Neutrophil (primary cell): ENCODE data around the gene SOCS1.
"Not testable (repeated sequence)": the region's sequence is repeated elsewhere in the genome, so short reads cannot be mapped to it uniquely, and the experiment has no call there.

Source experiments
- H3K27ac ChIP-seq: fragments of 200-600 bp; sonication (generic); 2 replicates; pipeline ENCODE4 v1.5.1; 2016; ENCODE audit warnings: mild to moderate bottlenecking, moderate library complexity
- H3K27me3 ChIP-seq: fragments of 200-600 bp; sonication (generic); 2 replicates; pipeline ENCODE4 v1.6.0; 2016; ENCODE audit warnings: mild to moderate bottlenecking
- H3K36me3 ChIP-seq: fragments of 200-600 bp; sonication (generic); 2 replicates; pipeline ENCODE4 v1.5.1; 2017
- H3K4me1 ChIP-seq, 2 experiments: fragments of 200-600 bp in 1 of 2; sonication (generic) in 1 of 2; 1 replicate in 1 of 2; 2 replicates in 1 of 2; pipeline versions ENCODE4 v1.5.1 to v1.6.1; 2013 to 2016; ENCODE audit warnings: low read depth in 1 of 2, low read length in 1 of 2, mild to moderate bottlenecking in 1 of 2, moderate library complexity in 1 of 2; ENCODE audit not compliant: control insufficient read depth in 1 of 2, insufficient read depth in 1 of 2
- H3K4me3 ChIP-seq, 2 experiments: fragments of 200-600 bp in 1 of 2; sonication (generic) in 1 of 2; 1 replicate in 1 of 2; 2 replicates in 1 of 2; pipeline ENCODE4 v1.5.1; 2013 to 2016; ENCODE audit warnings: low read depth in 1 of 2, low read length in 1 of 2, mild to moderate bottlenecking in 1 of 2, moderate library complexity in 1 of 2
- H3K9me3 ChIP-seq: fragments of 200-600 bp; sonication (generic); 2 replicates; pipeline ENCODE4 v1.5.1; 2016
- CTCF ChIP-seq: fragments of 200-600 bp; sonication (generic); IDR thresholded peaks from 2 replicates; pipeline ENCODE4 v1.5.1; 2016; ENCODE audit warnings: antibody characterized with exemption

Gene SOCS1

GRCh38 chr16:11296351-11296705 lies 40.3 kb upstream of the SOCS1 start:
- H3K4me1 ChIP-seq: peaks cover 11 to 13% of the 10 kb centered on the region in 2 experiments
- no peaks in the 10 kb centered on the region for H3K27me3 ChIP-seq
- H3K27ac ChIP-seq: no peak overlapping the region
- TF ChIP-seq CTCF: no peak
- no peaks in the 10 kb centered on the region for H3K36me3 ChIP-seq
- H3K9me3 ChIP-seq: no peaks in the 10 kb centered on the region
- no peak overlapping the region for H3K4me3 ChIP-seq

GRCh38 chr16:11295672-11296071 lies 39.7 kb upstream of the SOCS1 start:
- no peak overlapping the region for H3K27ac ChIP-seq
- no peak for TF ChIP-seq CTCF
- no peaks in the 10 kb centered on the region for H3K9me3 ChIP-seq
- no peak overlapping the region for H3K4me3 ChIP-seq
- no peaks in the 10 kb centered on the region for H3K27me3 ChIP-seq
- peaks cover 11 to 13% of the 10 kb centered on the region in 2 experiments for H3K4me1 ChIP-seq
- no peaks in the 10 kb centered on the region for H3K36me3 ChIP-seq

DNA sequence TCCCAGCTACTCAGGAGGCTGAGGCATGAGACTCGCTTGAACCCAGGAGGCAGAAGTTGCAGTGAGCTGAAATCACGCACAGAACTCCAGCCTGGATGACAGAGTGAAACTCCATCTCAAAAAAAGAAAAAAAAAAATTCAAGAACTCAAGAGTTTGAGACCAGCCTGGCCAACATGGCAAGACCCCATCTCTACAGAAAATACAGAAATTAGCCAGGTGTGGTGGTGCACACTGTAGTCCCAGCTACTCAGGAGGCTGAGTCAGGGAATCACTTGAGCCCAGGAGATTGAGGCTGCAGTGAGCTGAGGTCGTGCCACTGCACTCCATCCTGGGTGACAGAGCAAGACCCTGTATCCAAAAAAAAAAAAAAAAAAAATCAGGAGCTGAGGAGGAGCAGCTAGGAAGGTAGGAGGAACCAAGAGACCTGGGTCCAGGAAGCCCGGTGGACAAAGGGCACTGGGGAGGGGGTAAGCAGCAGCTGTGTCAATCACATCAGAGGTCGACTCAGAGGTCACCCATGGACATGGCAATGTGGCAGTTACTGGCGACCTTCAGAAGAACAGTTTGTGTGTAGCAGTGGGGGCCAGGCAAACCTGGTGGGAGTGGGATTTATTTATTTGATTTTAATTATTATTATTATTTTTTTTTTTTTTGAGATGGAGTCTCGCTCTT lies 36.2 kb upstream of the SOCS1 start:
- no peak for TF ChIP-seq CTCF
- Histone ChIP-seq H3K9me3 (no peaks in the 10 kb centered on the region), H3K27me3 (no peaks in the 10 kb centered on the region), H3K4me3 (no peak overlapping the region), H3K4me1 (peaks cover 3 to 5% of the 10 kb centered on the region in 2 experiments), H3K27ac (no peak overlapping the region), H3K36me3 (no peaks in the 10 kb centered on the region)

- H3K4me3 ChIP-seq: no peak overlapping the region
- no peak for TF ChIP-seq CTCF
- no peaks in the 10 kb centered on the region for H3K36me3 ChIP-seq
- no peak overlapping the region for H3K27ac ChIP-seq
- H3K9me3 ChIP-seq: no peaks in the 10 kb centered on the region
- no peaks in the 10 kb centered on the region for H3K27me3 ChIP-seq
- no peaks in the 10 kb centered on the region for H3K4me1 ChIP-seq
These were observed 35.2 kb upstream of the SOCS1 start for GRCh38 chr16:11291091-11291703.

DNA sequence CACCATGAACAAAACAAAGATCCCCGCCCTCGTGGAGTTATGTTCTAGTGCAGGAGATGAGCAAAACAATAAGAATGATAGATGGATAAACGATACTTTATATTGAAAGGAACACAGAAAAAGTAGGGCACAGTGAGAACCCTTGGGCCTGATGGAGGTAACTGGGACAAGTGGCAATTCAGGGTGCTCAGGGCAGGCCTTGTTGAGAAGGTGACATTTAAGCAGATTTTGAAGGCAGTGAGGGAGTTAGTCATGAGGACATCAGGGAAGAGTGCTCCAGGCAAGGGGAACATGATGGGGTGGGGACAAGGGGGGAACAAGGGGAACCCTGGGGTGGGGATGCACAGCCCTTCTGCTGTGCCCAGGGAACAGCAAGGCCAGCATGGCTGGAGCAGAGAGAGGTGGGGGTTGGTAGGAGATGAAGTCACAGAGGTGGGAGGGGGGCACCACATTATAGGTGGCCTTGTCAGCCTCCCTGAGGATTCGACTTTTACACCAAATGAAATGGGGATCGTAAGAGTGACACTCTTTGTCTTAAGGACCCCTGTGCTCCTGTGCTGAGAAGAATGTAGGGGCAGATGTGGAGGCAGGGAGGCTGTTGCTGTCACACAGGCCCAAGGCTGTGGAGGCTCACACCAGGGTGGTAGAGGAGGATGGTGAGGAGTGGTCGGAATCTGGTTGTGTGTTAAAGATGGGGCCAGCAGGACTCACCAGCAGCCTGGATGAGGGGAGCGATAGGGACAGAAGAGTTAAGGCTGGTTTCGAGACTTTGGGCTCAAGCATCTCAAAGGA lies 34.3 kb upstream of the SOCS1 start:
- no peaks in the 10 kb centered on the region for H3K27me3 ChIP-seq
- TF ChIP-seq CTCF: no peak
- no peaks in the 10 kb centered on the region for H3K36me3 ChIP-seq
- no peak overlapping the region for H3K4me3 ChIP-seq
- H3K4me1 ChIP-seq: no peaks in the 10 kb centered on the region
- no peak overlapping the region for H3K27ac ChIP-seq
- H3K9me3 ChIP-seq: no peaks in the 10 kb centered on the region

DNA sequence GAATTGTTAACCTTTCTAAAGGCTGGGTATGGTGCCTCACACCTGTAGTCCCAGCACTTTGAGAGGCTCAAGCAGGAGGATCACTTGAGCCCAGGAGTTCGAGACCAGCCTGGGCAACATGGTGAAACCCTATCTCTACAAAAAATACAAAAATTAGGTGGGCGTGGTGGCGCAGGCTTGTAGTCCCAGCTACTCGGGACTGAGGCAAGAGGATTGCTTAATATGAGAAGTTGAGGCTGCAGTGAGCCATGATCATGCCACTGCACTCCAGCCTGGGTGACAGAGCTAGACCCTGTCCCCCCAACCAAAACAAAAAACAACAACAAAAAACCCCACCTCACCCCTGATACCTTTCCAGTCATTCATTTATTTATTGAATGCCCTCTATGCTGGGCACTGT lies 33.7 kb upstream of the SOCS1 start:
- not testable (repeated sequence) for H3K27me3 ChIP-seq, H3K9me3 ChIP-seq, H3K4me3 ChIP-seq, H3K4me1 ChIP-seq, H3K36me3 ChIP-seq, H3K27ac ChIP-seq
